Upper lobe of left lung (tissue), 4 donors: Measurements from ENCODE around the gene PAK5.

Source experiments
- CTCF ChIP-seq, 6 experiments: fragments of 450-650 bp in 4 of 6; fragments of 200-600 bp in 2 of 6; sonication (generic) in 2 of 6; IDR thresholded peaks; one replicate each; pipeline ENCODE4 v1.5.1; 2016 to 2019; ENCODE audit warnings: antibody characterized with exemption in 6 of 6
- POLR2AphosphoS5 ChIP-seq, 2 donors: sonication (generic); formaldehyde crosslinking; IDR thresholded peaks; one replicate each; pipeline ENCODE4 v1.5.1; 2017; ENCODE audit warnings: antibody characterized with exemption in 2 of 2

- TF ChIP-seq CTCF (IDR thresholded peaks at IDR 0.05) (no peak), POLR2AphosphoS5 (IDR thresholded peaks at IDR 0.05) (no peak)
Measured at GRCh38 chr20:9756660-9757059, 82.2 kb downstream of the PAK5 start.
